Fibroblast of lung (primary cell): ENCODE results near the gene MAJIN. TPM values are rescaled to one million over a fixed set of nuclear protein-coding genes. Genes with fewer than 3 reads are reported as not detected.

Experiments used
- DNase-seq, 2 donors: peaks; one replicate each; pipeline versions ENCODE4 v3.0.0 to v3.0.0-alpha.2; 2010; ENCODE audit warnings: low read depth in 2 of 2
- H2AFZ ChIP-seq: 2 replicates; pipeline ENCODE4 v1.5.1; 2012; ENCODE audit warnings: low read length, control low read depth, inconsistent platforms
- H3K27ac ChIP-seq: 2 replicates; pipeline ENCODE4 v1.5.1; 2011; ENCODE audit warnings: low read length, control low read depth; ENCODE audit not compliant: insufficient read depth
- H3K27me3 ChIP-seq: 2 replicates; pipeline ENCODE4 v1.5.1; 2011; ENCODE audit warnings: mild to moderate bottlenecking, low read length; ENCODE audit not compliant: control insufficient read depth, insufficient read depth
- H3K36me3 ChIP-seq: 2 replicates; pipeline ENCODE4 v1.5.1; 2011; ENCODE audit warnings: low read length; ENCODE audit not compliant: control insufficient read depth, insufficient read depth
- H3K4me1 ChIP-seq: 2 replicates; pipeline ENCODE4 v1.5.1; 2011; ENCODE audit warnings: low read length; ENCODE audit not compliant: control insufficient read depth, insufficient read depth; ENCODE audit errors: extremely low read depth
- H3K4me2 ChIP-seq: 2 replicates; pipeline ENCODE4 v1.5.1; 2011; ENCODE audit warnings: low read length, control low read depth; ENCODE audit not compliant: insufficient read depth; ENCODE audit errors: extremely low read depth
- H3K4me3 ChIP-seq, 4 experiments: fragments of 200-600 bp in 1 of 4; sonication (generic) in 1 of 4; replicated peaks in 1 of 4; 2 replicates each; pipeline ENCODE4 v1.5.1; 2011 to 2016; ENCODE audit warnings: low read length in 4 of 4, low read depth in 3 of 4, mild to moderate bottlenecking in 3 of 4, control low read depth in 2 of 4, inconsistent platforms in 1 of 4, mixed read lengths in 1 of 4; ENCODE audit not compliant: insufficient read depth in 1 of 4; ENCODE audit errors: control extremely low read depth in 1 of 4
- H3K79me2 ChIP-seq: 2 replicates; pipeline ENCODE4 v1.5.1; 2012; ENCODE audit warnings: mild to moderate bottlenecking, low read length, inconsistent platforms; ENCODE audit not compliant: control insufficient read depth, insufficient read depth
- H3K9ac ChIP-seq: 2 replicates; pipeline ENCODE4 v1.5.1; 2011; ENCODE audit warnings: mild to moderate bottlenecking, low read length, control low read depth; ENCODE audit not compliant: insufficient read depth
- H3K9me3 ChIP-seq: 2 replicates; pipeline ENCODE4 v1.5.1; 2012; ENCODE audit warnings: low read depth, low read length; ENCODE audit not compliant: control insufficient read depth, insufficient read depth
- H4K20me1 ChIP-seq: 2 replicates; pipeline ENCODE4 v1.5.1; 2011; ENCODE audit warnings: low read length; ENCODE audit not compliant: control insufficient read depth, insufficient read depth; ENCODE audit errors: extremely low read depth
- CTCF ChIP-seq, 2 donors: IDR thresholded peaks in 1 of 2; conservative IDR thresholded peaks in 1 of 2; 1 replicate in 1 of 2; 2 replicates in 1 of 2; pipeline ENCODE4 v1.5.1; 2011 to 2012; ENCODE audit warnings: low read length in 2 of 2, control low read depth in 1 of 2, inconsistent platforms in 1 of 2, low read depth in 1 of 2, mild to moderate bottlenecking in 1 of 2
- EZH2 ChIP-seq: IDR thresholded peaks from 2 replicates; pipeline ENCODE4 v1.5.1; 2012; ENCODE audit warnings: low read length, control low read depth, mild to moderate bottlenecking; ENCODE audit errors: missing control alignments
- polyA plus RNA-seq, 2 donors: library from polyadenylated mRNA; depleted of rRNA in 1 of 2; stranded (reverse) in 1 of 2; unstranded in 1 of 2; fragments of >200 nt; gene quantifications; 2 replicates each; pipeline ENCODE4 v1.2.1, GENCODE V29; 2011 to 2012; ENCODE audit warnings: missing spikeins in 1 of 2
- total RNA-seq: library from RNA; depleted of rRNA; stranded (reverse); fragments of >200 nt; gene quantifications from 2 replicates; pipeline ENCODE4 v1.2.1, GENCODE V29; 2014

Gene MAJIN
- total and polyA plus RNA-seq, 2 donors (not counting 1 experiment from before 2014, with no cell fraction given), result not detected

GRCh38 chr11:64926689-64927088 is 45.2 kb downstream of the MAJIN start:
- TF ChIP-seq EZH2, result no peak
- TF ChIP-seq CTCF (conservative IDR thresholded peaks at IDR 0.05 in 1 of 2, IDR thresholded peaks at IDR 0.05 in 1 of 2; ENCODE audit: low read depth in 1 of 2, low read length in 2 of 2), result no peak
- H3K4me3 ChIP-seq, result no peak overlapping the region
- H2AFZ ChIP-seq, result no peak overlapping the region
- peaks cover 8% of the 10 kb centered on the region for H3K36me3 ChIP-seq
- no peak overlapping the region for H3K4me2 ChIP-seq
- no peaks in the 10 kb centered on the region for H3K27me3 ChIP-seq
- H3K27ac ChIP-seq, result no peak overlapping the region
- no peak overlapping the region for H3K9ac ChIP-seq
- no peaks in the 10 kb centered on the region for H3K9me3 ChIP-seq
- H3K79me2 ChIP-seq, result no peaks in the 10 kb centered on the region
- H4K20me1 ChIP-seq, result no peaks in the 10 kb centered on the region
- peaks cover 6% of the 10 kb centered on the region for H3K4me1 ChIP-seq
- DNase-seq, result no peak

- no peak overlapping the region for H3K9ac ChIP-seq
- peaks cover 8% of the 10 kb centered on the region for H3K36me3 ChIP-seq
- H3K27me3 ChIP-seq, result no peaks in the 10 kb centered on the region
- TF ChIP-seq EZH2, result no peak
- no peak for TF ChIP-seq CTCF (conservative IDR thresholded peaks at IDR 0.05 in 1 of 2, IDR thresholded peaks at IDR 0.05 in 1 of 2; ENCODE audit: low read depth in 1 of 2, low read length in 2 of 2)
- H3K4me1 ChIP-seq, result peaks cover 6% of the 10 kb centered on the region
- DNase-seq, result no peak
- no peak overlapping the region for H2AFZ ChIP-seq
- H3K27ac ChIP-seq, result no peak overlapping the region
- no peaks in the 10 kb centered on the region for H3K79me2 ChIP-seq
- H4K20me1 ChIP-seq, result no peaks in the 10 kb centered on the region
- H3K4me2 ChIP-seq, result peak overlapping the region; percentile 79
- no peaks in the 10 kb centered on the region for H3K9me3 ChIP-seq
- H3K4me3 ChIP-seq, result peak overlapping the region; percentile 47 to 95 (median 69)
Measured at GRCh38 chr11:64925536-64926436, 46.1 kb downstream of the MAJIN start.

GRCh38 chr11:64924910-64925284 is 47.0 kb downstream of the MAJIN start:
- peaks cover 5% of the 10 kb centered on the region for H3K36me3 ChIP-seq
- no peaks in the 10 kb centered on the region for H3K27me3 ChIP-seq
- H3K4me3 ChIP-seq, result peak overlapping the region; percentile 47 to 95 (median 69)
- H4K20me1 ChIP-seq, result no peaks in the 10 kb centered on the region
- H3K79me2 ChIP-seq, result no peaks in the 10 kb centered on the region
- TF ChIP-seq CTCF (conservative IDR thresholded peaks at IDR 0.05 in 1 of 2, IDR thresholded peaks at IDR 0.05 in 1 of 2; ENCODE audit: low read depth in 1 of 2, low read length in 2 of 2) (no peak), EZH2 (no peak)
- H3K4me2 ChIP-seq, result peak overlapping the region; percentile 79
- peak overlapping the region; percentile 76 for H3K27ac ChIP-seq
- no peak overlapping the region for H2AFZ ChIP-seq
- peaks cover 6% of the 10 kb centered on the region for H3K4me1 ChIP-seq
- no peaks in the 10 kb centered on the region for H3K9me3 ChIP-seq
- DNase-seq, result no peak
- H3K9ac ChIP-seq, result peak overlapping the region; percentile 69
